Measurements from ENCODE around the gene B4GALNT2.
A peak's percentile ranks its signal among the peaks of the same experiment; 100 is the strongest.

Gene B4GALNT2

GRCh38 chr17:49209061-49209571 is 76.5 kb downstream of the B4GALNT2 start:
- Histone ChIP-seq H3K9ac (ENCODE audit: low read length) (no peak overlapping the region), H2AFZ (ENCODE audit: low read depth, low read length, severe bottlenecking) (no peak overlapping the region), H3K27me3 (ENCODE audit: low read length) (no peaks in the 10 kb centered on the region), H3K9me3 (ENCODE audit: insufficient read depth, low read length) (no peaks in the 10 kb centered on the region), H3F3A (ENCODE audit: insufficient read depth) (peaks cover 31% of the 10 kb centered on the region), H3K4me2 (ENCODE audit: low read depth, low read length, poor library complexity, severe bottlenecking) (peak overlapping the region; percentile 88), H3K79me2 (ENCODE audit: insufficient read depth, low read length) (peaks cover 19% of the 10 kb centered on the region), H3K4me3 (ENCODE audit: insufficient read depth, low read length, poor library complexity, severe bottlenecking) (no peak overlapping the region), H4K20me1 (ENCODE audit: low read depth, low read length) (no peaks in the 10 kb centered on the region), H3K27ac (ENCODE audit: low read depth, low read length) (no peak overlapping the region), H3K36me3 (ENCODE audit: low read length) (no peaks in the 10 kb centered on the region), H3K9me2 (replicated peaks; ENCODE audit: insufficient read depth, low read length) (no peaks in the 10 kb centered on the region)
- TF ChIP-seq EZH2phosphoT487 (conservative IDR thresholded peaks at IDR 0.05; ENCODE audit: low read length), result no peak
- TF ChIP-seq CTCF (IDR thresholded peaks at IDR 0.05; ENCODE audit: insufficient read depth, low read length, poor library complexity, severe bottlenecking), result no peak

- no peak for TF ChIP-seq CTCF (IDR thresholded peaks at IDR 0.05; ENCODE audit: insufficient read depth, low read length, poor library complexity, severe bottlenecking)
- no peak for TF ChIP-seq EZH2phosphoT487 (conservative IDR thresholded peaks at IDR 0.05; ENCODE audit: low read length)
- peaks cover 37% of the 10 kb centered on the region for H3F3A ChIP-seq (ENCODE audit: insufficient read depth)
- peak within 1 kb of the TSS; percentile 68 for H2AFZ ChIP-seq (ENCODE audit: low read depth, low read length, severe bottlenecking)
- H3K9me2 ChIP-seq (replicated peaks; ENCODE audit: insufficient read depth, low read length), result no peaks in the 10 kb centered on the region
- no peaks in the 10 kb centered on the region for H3K27me3 ChIP-seq (ENCODE audit: low read length)
- peaks cover 20% of the 10 kb centered on the region for H3K79me2 ChIP-seq (ENCODE audit: insufficient read depth, low read length)
- no peaks in the 10 kb centered on the region for H3K36me3 ChIP-seq (ENCODE audit: low read length)
- peak within 1 kb of the TSS; percentile 71 for H3K9ac ChIP-seq (ENCODE audit: low read length)
- H3K27ac ChIP-seq (ENCODE audit: low read depth, low read length), result peak within 1 kb of the TSS; percentile 87
- H3K9me3 ChIP-seq (ENCODE audit: insufficient read depth, low read length), result no peaks in the 10 kb centered on the region
- H3K4me3 ChIP-seq (ENCODE audit: insufficient read depth, low read length, poor library complexity, severe bottlenecking), result peak within 1 kb of the TSS; percentile 61
- no peaks in the 10 kb centered on the region for H4K20me1 ChIP-seq (ENCODE audit: low read depth, low read length)
- H3K4me2 ChIP-seq (ENCODE audit: low read depth, low read length, poor library complexity, severe bottlenecking), result peak within 1 kb of the TSS; percentile 88
Measured at GRCh38 chr17:49210158-49211029, 77.8 kb downstream of the B4GALNT2 start, which contains the start of the genes ABI3 and GNGT2. TSS of gene ABI3 (plus strand) at chr17:49210707. CDS start at chr17:49210725, 18 bp downstream. TSS of gene GNGT2 (minus strand) at chr17:49210574. CDS start at chr17:49207422, 3,152 bp downstream.

GRCh38 chr17:49213399-49213798 is 80.8 kb downstream of the B4GALNT2 start:
- no peak for TF ChIP-seq CTCF (IDR thresholded peaks at IDR 0.05; ENCODE audit: insufficient read depth, low read length, poor library complexity, severe bottlenecking)
- peaks cover 20% of the 10 kb centered on the region for H3K79me2 ChIP-seq (ENCODE audit: insufficient read depth, low read length)
- H4K20me1 ChIP-seq (ENCODE audit: low read depth, low read length), result no peaks in the 10 kb centered on the region
- no peak overlapping the region for H2AFZ ChIP-seq (ENCODE audit: low read depth, low read length, severe bottlenecking)
- peaks cover 50% of the 10 kb centered on the region for H3F3A ChIP-seq (ENCODE audit: insufficient read depth)
- no peaks in the 10 kb centered on the region for H3K27me3 ChIP-seq (ENCODE audit: low read length)
- H3K9me3 ChIP-seq (ENCODE audit: insufficient read depth, low read length), result no peaks in the 10 kb centered on the region
- peak overlapping the region; percentile 88 for H3K4me2 ChIP-seq (ENCODE audit: low read depth, low read length, poor library complexity, severe bottlenecking)
- peak overlapping the region; percentile 87 for H3K27ac ChIP-seq (ENCODE audit: low read depth, low read length)
- peak overlapping the region; percentile 38 for H3K4me3 ChIP-seq (ENCODE audit: insufficient read depth, low read length, poor library complexity, severe bottlenecking)
- H3K36me3 ChIP-seq (ENCODE audit: low read length), result no peaks in the 10 kb centered on the region
- peak overlapping the region; percentile 39 for H3K9ac ChIP-seq (ENCODE audit: low read length)
- H3K9me2 ChIP-seq (replicated peaks; ENCODE audit: insufficient read depth, low read length), result no peaks in the 10 kb centered on the region
